Progenitor cell of endocrine pancreas (in vitro differentiated cells): ENCODE measurements around the gene SLC48A1. TPM values are rescaled to one million over a fixed set of nuclear protein-coding genes. Genes with fewer than 3 reads are reported as not detected.

ENCODE experiments used
- DNase-seq: peaks from one replicate; pipeline ENCODE4 v3.0.0; 2021; ENCODE audit warnings: low spot score; ENCODE audit not compliant: unreplicated experiment
- H3K27ac Mint-ChIP-seq: 2 replicates; pipeline ENCODE4 v1.8.0; 2021; ENCODE audit warnings: mild to moderate bottlenecking, moderate library complexity, mixed read lengths
- H3K27me3 Mint-ChIP-seq: 2 replicates; pipeline ENCODE4 v1.8.0; 2021; ENCODE audit warnings: mixed read lengths
- H3K36me3 Mint-ChIP-seq: 2 replicates; pipeline ENCODE4 v1.8.0; 2022; ENCODE audit warnings: mixed read lengths; ENCODE audit not compliant: insufficient read depth
- H3K4me1 Mint-ChIP-seq: 2 replicates; pipeline ENCODE4 v1.8.0; 2021; ENCODE audit warnings: low read depth, mixed read lengths
- H3K4me3 Mint-ChIP-seq: 2 replicates; pipeline ENCODE4 v1.8.0; 2021; ENCODE audit warnings: low read depth, mild to moderate bottlenecking, moderate library complexity, mixed read lengths
- H3K9me3 Mint-ChIP-seq: 2 replicates; pipeline ENCODE4 v1.8.0; 2021; ENCODE audit warnings: low read depth, mixed read lengths
- total RNA-seq: library from RNA; stranded (reverse); gene quantifications from 2 replicates; pipeline ENCODE4 v1.2.1, GENCODE V29; 2021
- TF ChIP-seq, protein P1 (sequence below): fragments of 200-600 bp; sonication (generic); IDR thresholded peaks from one replicate; pipeline ENCODE4 v1.5.0; 2021; ENCODE audit warnings: antibody characterized with exemption, mild to moderate bottlenecking; ENCODE audit not compliant: unreplicated experiment

The SLC48A1 gene
- total RNA-seq, 1 donor from 2014 or later, result 15.1 TPM

DNA sequence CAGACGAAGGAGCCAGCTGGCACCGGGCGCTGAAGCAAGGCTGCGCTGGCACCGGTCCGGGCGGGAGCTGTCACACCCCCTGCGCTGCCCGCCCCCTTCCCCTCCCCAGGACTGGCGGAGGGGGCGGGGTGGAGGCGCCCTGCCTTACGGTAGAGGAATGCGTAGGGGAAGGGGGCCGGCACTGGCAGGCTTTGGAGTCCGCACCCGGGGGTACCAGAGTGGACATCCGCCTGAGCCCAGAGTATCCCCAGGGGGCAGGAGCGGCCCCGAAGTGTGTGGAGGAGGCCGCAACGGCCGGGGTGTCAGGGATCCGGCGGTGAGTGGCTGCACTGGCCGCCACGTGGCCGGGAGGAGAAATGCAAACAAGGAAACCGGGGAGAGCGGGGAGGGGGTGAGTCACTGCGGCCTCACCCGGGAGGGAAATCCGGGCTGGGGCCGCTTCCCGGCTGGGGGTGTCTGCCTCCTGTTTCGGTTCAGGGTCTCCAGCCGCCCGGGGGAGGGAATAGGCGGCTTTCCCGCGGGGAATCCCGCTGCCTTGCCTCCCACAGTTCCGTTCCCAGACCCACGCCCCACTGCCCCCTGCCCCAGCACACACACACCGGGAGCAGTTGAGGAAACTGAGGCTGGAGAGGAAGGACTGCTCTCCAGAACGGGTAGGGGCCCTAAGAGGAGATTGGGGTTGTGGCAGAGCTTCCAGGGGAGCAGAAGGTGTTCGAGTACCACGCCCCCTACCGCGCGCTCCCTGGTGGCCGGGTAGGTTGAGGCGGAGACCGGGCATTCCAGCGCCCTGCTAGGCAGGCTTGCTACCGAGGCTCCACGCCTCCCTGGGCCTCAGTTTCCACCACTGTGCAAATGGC lies 14.0 kb upstream of the SLC48A1 start, which contains the start of gene RAPGEF3:
Gene RAPGEF3, minus strand, starts transcription at position 47 of the 857 bp plus-strand sequence. CDS start 324 bp downstream, outside the sequence.
- TF ChIP-seq, protein P1, sequence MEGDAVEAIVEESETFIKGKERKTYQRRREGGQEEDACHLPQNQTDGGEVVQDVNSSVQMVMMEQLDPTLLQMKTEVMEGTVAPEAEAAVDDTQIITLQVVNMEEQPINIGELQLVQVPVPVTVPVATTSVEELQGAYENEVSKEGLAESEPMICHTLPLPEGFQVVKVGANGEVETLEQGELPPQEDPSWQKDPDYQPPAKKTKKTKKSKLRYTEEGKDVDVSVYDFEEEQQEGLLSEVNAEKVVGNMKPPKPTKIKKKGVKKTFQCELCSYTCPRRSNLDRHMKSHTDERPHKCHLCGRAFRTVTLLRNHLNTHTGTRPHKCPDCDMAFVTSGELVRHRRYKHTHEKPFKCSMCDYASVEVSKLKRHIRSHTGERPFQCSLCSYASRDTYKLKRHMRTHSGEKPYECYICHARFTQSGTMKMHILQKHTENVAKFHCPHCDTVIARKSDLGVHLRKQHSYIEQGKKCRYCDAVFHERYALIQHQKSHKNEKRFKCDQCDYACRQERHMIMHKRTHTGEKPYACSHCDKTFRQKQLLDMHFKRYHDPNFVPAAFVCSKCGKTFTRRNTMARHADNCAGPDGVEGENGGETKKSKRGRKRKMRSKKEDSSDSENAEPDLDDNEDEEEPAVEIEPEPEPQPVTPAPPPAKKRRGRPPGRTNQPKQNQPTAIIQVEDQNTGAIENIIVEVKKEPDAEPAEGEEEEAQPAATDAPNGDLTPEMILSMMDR, result peak; percentile 52
- Mint-ChIP-seq H3K4me1 (peaks cover 4% of the 10 kb centered on the region), H3K4me3 (peak within 1 kb of the TSS; percentile 67), H3K27me3 (peaks cover 39% of the 10 kb centered on the region), H3K36me3 (no peaks in the 10 kb centered on the region), H3K27ac (peak within 1 kb of the TSS; percentile 67), H3K9me3 (no peaks in the 10 kb centered on the region)
- DNase-seq, result peak; percentile 66

GRCh38 chr12:47762850-47763465 lies 10.1 kb upstream of the SLC48A1 start:
- no peak overlapping the region for H3K4me3 Mint-ChIP-seq
- TF ChIP-seq, protein P1, result no peak
- peaks cover 31% of the 10 kb centered on the region for H3K27me3 Mint-ChIP-seq
- DNase-seq, result no peak
- no peaks in the 10 kb centered on the region for H3K9me3 Mint-ChIP-seq
- H3K4me1 Mint-ChIP-seq, result peaks cover 3% of the 10 kb centered on the region
- no peak overlapping the region for H3K27ac Mint-ChIP-seq
- no peaks in the 10 kb centered on the region for H3K36me3 Mint-ChIP-seq

DNA sequence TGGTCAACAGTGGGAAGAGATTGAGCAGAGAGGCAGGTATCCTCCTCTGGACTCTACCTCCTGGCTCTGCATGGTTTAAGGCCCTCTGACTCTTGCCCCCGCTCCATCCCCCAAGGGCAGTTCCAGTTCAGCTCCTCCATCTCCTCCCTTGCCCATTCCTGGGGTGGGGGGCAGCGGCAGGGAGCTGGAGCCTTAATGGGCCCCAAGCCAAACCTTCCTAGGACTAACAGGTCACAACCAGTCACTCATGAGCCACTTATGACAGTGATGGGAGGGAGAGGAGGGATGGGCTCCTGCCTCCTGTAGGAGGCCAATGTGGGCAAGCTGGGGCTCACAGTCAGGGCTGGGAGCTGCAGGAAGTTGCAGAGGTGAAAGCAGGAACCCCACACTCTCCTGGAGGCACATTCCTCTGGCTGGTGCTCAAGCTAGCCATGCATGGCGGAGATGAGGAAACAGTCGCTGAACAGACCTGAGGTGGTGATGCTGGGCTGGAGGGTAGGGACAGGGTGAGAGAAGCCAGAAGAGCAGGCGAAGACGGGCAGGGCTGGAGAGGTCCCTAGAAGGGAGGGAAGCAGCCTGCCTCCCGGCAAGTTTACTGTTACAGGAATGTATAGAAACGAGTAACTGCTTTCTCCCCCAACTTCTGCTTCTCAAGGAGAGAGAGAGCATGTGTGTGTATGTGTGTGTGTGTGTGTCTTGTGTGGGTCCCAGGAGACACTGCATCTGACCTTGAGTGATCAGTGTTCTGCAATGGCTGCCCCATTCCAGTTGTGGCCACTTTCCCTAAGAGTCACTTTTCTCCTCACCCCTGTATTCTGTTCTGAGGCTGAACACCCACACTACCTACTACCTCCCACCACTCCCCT lies 9.3 kb upstream of the SLC48A1 start:
- H3K4me3 Mint-ChIP-seq, result no peak overlapping the region
- no peak for DNase-seq
- H3K36me3 Mint-ChIP-seq, result no peaks in the 10 kb centered on the region
- H3K27ac Mint-ChIP-seq, result no peak overlapping the region
- H3K27me3 Mint-ChIP-seq, result peaks cover 27% of the 10 kb centered on the region
- H3K9me3 Mint-ChIP-seq, result no peaks in the 10 kb centered on the region
- H3K4me1 Mint-ChIP-seq, result no peaks in the 10 kb centered on the region
- TF ChIP-seq, protein P1, result no peak

DNA sequence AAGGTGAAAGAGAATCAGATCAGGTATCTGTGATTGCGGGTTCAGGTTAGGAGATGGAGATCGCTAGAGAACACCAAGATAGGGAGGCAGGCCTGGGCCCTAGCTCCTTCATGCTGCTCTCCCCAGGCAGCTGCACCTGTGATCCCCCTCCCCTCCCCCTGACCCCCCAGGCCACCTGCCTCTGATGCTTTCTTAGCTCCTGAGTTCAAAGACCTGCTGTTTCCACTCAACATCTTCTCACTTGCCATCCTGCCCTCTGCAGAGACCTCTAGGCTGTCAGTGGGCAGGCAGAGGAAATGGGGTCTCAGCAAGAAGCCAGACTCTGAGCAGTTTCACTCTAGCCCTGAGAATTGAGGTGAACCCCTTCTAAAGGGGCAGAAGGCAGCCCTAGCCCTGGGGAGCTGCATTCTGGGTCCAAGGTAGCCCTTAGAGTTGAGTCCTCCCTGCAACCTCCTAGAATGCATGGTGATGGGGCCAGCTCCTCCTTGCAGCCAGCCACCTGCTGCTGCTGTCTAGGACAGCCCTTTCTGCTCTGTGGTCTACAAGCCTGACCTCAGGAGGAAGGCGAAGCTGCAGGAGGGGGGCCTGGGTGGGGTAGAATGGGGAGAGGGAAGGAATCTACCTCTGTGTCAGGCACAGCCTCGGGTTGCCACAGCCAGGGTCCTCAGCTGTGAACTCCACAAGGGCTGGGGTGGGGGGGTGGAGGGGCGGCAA lies 6.4 kb upstream of the SLC48A1 start:
- Mint-ChIP-seq H3K9me3 (no peaks in the 10 kb centered on the region), H3K4me1 (no peaks in the 10 kb centered on the region), H3K27me3 (peaks cover 19% of the 10 kb centered on the region), H3K4me3 (no peak overlapping the region), H3K36me3 (no peaks in the 10 kb centered on the region), H3K27ac (no peak overlapping the region)
- TF ChIP-seq, protein P1, result no peak
- DNase-seq, result no peak
